MM.1S (cell line): Measurements from ENCODE around the gene MNAT1.

Experiments
- DNase-seq: peaks from one replicate; pipeline ENCODE4 v3.0.0-alpha.2; 2015
- H2AFZ ChIP-seq: fragments of 300-600 bp; sonication (generic); 2 replicates; pipeline ENCODE4 v1.6.0; 2016; ENCODE audit warnings: antibody characterized with exemption, low read length
- H3F3A ChIP-seq: fragments of 300-600 bp; sonication (generic); 2 replicates; pipeline ENCODE4 v1.6.1; 2016; ENCODE audit warnings: mild to moderate bottlenecking, antibody characterized with exemption, low read length, moderate library complexity, mixed read lengths; ENCODE audit not compliant: insufficient read depth
- H3K27ac ChIP-seq: fragments of 300-600 bp; sonication (generic); 2 replicates; pipeline ENCODE4 v1.5.1; 2016; ENCODE audit warnings: mild to moderate bottlenecking, low read length
- H3K27me3 ChIP-seq: fragments of 300-600 bp; sonication (generic); replicated peaks from 2 replicates; pipeline ENCODE4 v1.6.0; 2016; ENCODE audit warnings: low read length; ENCODE audit not compliant: insufficient read depth
- H3K36me3 ChIP-seq: fragments of 300-600 bp; sonication (generic); replicated peaks from 2 replicates; pipeline ENCODE4 v1.6.1; 2016; ENCODE audit warnings: mild to moderate bottlenecking, low read length, mixed read lengths; ENCODE audit not compliant: insufficient read depth
- H3K4me1 ChIP-seq: fragments of 300-600 bp; sonication (generic); 2 replicates; pipeline ENCODE4 v1.6.1; 2016; ENCODE audit warnings: low read length, mixed read lengths
- H3K4me2 ChIP-seq: fragments of 300-600 bp; sonication (generic); 2 replicates; pipeline ENCODE4 v1.6.0; 2016; ENCODE audit warnings: low read depth, low read length
- H3K4me3 ChIP-seq: fragments of 300-600 bp; sonication (generic); 2 replicates; pipeline ENCODE4 v1.5.1; 2016; ENCODE audit warnings: low read length, mixed read lengths
- H3K79me2 ChIP-seq: fragments of 300-600 bp; sonication (generic); 2 replicates; pipeline ENCODE4 v1.6.1; 2016; ENCODE audit warnings: mixed run types, low read length, mixed read lengths
- H3K9ac ChIP-seq: fragments of 300-600 bp; sonication (generic); 2 replicates; pipeline ENCODE4 v1.6.1; 2016; ENCODE audit warnings: low read length, mixed read lengths
- H3K9me2 ChIP-seq: fragments of 300-600 bp; sonication (generic); replicated peaks from 2 replicates; pipeline ENCODE4 v1.6.1; 2016; ENCODE audit warnings: mild to moderate bottlenecking, low read length, mixed read lengths; ENCODE audit not compliant: insufficient read depth
- H3K9me3 ChIP-seq: fragments of 300-600 bp; sonication (generic); replicated peaks from 2 replicates; pipeline ENCODE4 v1.6.1; 2016; ENCODE audit warnings: mild to moderate bottlenecking, low read length, mixed read lengths; ENCODE audit not compliant: insufficient read depth
- H4K20me1 ChIP-seq: fragments of 300-600 bp; sonication (generic); 2 replicates; pipeline ENCODE4 v1.6.1; 2016; ENCODE audit warnings: mild to moderate bottlenecking, low read length, moderate library complexity, mixed read lengths; ENCODE audit not compliant: insufficient read depth
- CTCF ChIP-seq: fragments of 300-600 bp; sonication (generic); IDR thresholded peaks from 2 replicates; pipeline ENCODE4 v1.5.1; 2016; ENCODE audit warnings: antibody characterized with exemption, low read length, mixed read lengths
- EZH2 ChIP-seq: fragments of 300-600 bp; sonication (generic); optimal IDR thresholded peaks from 2 replicates; pipeline ENCODE3; 2017; ENCODE audit warnings: low read depth, mild to moderate bottlenecking, antibody characterized with exemption, low read length, mixed read lengths
- EZH2phosphoT487 ChIP-seq: fragments of 300-600 bp; sonication (generic); IDR thresholded peaks from 2 replicates; pipeline ENCODE4 v1.6.1; 2018; ENCODE audit warnings: antibody characterized with exemption, low read length

MNAT1 gene

GRCh38 chr14:60931218-60931617, 196.7 kb downstream of the MNAT1 start:
- Histone ChIP-seq H3K79me2 (no peaks in the 10 kb centered on the region), H3K4me3 (no peak overlapping the region), H3K36me3 (no peaks in the 10 kb centered on the region), H3K4me2 (no peak overlapping the region), H3K9ac (no peak overlapping the region), H3K27ac (no peak overlapping the region), H3K4me1 (no peaks in the 10 kb centered on the region), H2AFZ (no peak overlapping the region), H3F3A (no peaks in the 10 kb centered on the region), H3K9me3 (no peaks in the 10 kb centered on the region), H4K20me1 (no peaks in the 10 kb centered on the region), H3K9me2 (no peaks in the 10 kb centered on the region), H3K27me3 (no peaks in the 10 kb centered on the region)
- no peak for DNase-seq
- TF ChIP-seq CTCF (no peak), EZH2 (no peak), EZH2phosphoT487 (no peak)

GRCh38 chr14:60933920-60934655, 199.5 kb downstream of the MNAT1 start:
- no peaks in the 10 kb centered on the region for H4K20me1 ChIP-seq

GRCh38 chr14:60935319-60935718, 200.8 kb downstream of the MNAT1 start:
- Histone ChIP-seq H3K4me2 (no peak overlapping the region), H4K20me1 (no peaks in the 10 kb centered on the region), H3K36me3 (no peaks in the 10 kb centered on the region), H3F3A (no peaks in the 10 kb centered on the region), H3K27ac (no peak overlapping the region), H3K79me2 (no peaks in the 10 kb centered on the region), H3K4me1 (no peaks in the 10 kb centered on the region), H3K9me2 (no peaks in the 10 kb centered on the region), H3K4me3 (no peak overlapping the region), H3K9ac (no peak overlapping the region), H3K9me3 (no peaks in the 10 kb centered on the region), H3K27me3 (no peaks in the 10 kb centered on the region), H2AFZ (no peak overlapping the region)
- no peak for DNase-seq
- no peak for TF ChIP-seq EZH2
- no peak for TF ChIP-seq CTCF
- no peak for TF ChIP-seq EZH2phosphoT487

More at GRCh38 chr14:60933920-60934655, 199.5 kb downstream of the MNAT1 start:
- H3K9me3 ChIP-seq = no peaks in the 10 kb centered on the region
- no peak overlapping the region for H3K4me3 ChIP-seq
- no peaks in the 10 kb centered on the region for H3K4me1 ChIP-seq
- H3K9ac ChIP-seq = no peak overlapping the region
- no peak overlapping the region for H2AFZ ChIP-seq
- H3K79me2 ChIP-seq = no peaks in the 10 kb centered on the region
- no peak overlapping the region for H3K27ac ChIP-seq
- H3K36me3 ChIP-seq = no peaks in the 10 kb centered on the region
- no peaks in the 10 kb centered on the region for H3K9me2 ChIP-seq
- H3F3A ChIP-seq = no peaks in the 10 kb centered on the region
- DNase-seq = no peak
- H3K27me3 ChIP-seq = no peaks in the 10 kb centered on the region
- H3K4me2 ChIP-seq = no peak overlapping the region
- TF ChIP-seq CTCF (no peak), EZH2 (no peak)
